Sigmoid colon (tissue), 7 donors: Measurements from ENCODE around the gene CNTLN. TPM values are rescaled to one million over a fixed set of nuclear protein-coding genes. Genes with fewer than 3 reads are reported as not detected.
"Not testable (repeated sequence)": the region's sequence is repeated elsewhere in the genome, so short reads cannot be mapped to it uniquely, and the experiment has no call there.

Experiments used
- DNase-seq: peaks from one replicate; pipeline ENCODE4 v3.0.0-alpha.2; 2019
- H3K27ac ChIP-seq, 4 donors: fragments of 200-600 bp; sonication (generic); one replicate each; pipeline ENCODE4 v1.5.1; 2016 to 2019; ENCODE audit warnings: mild to moderate bottlenecking in 1 of 4
- H3K27me3 ChIP-seq, 3 donors: fragments of 200-600 bp; sonication (generic); one replicate each; pipeline ENCODE4 v1.5.1; 2019; ENCODE audit warnings: mild to moderate bottlenecking in 1 of 3
- H3K36me3 ChIP-seq, 4 donors: fragments of 200-600 bp; sonication (generic); one replicate each; pipeline ENCODE4 v1.5.1; 2016 to 2019
- H3K4me1 ChIP-seq, 4 donors: fragments of 200-600 bp; sonication (generic); one replicate each; pipeline ENCODE4 v1.5.1; 2017 to 2019
- H3K4me3 ChIP-seq, 4 donors: fragments of 200-600 bp; sonication (generic); one replicate each; pipeline ENCODE4 v1.5.1; 2017 to 2019; ENCODE audit warnings: mild to moderate bottlenecking in 2 of 4, moderate library complexity in 1 of 4
- H3K9me3 ChIP-seq, 4 donors: fragments of 200-600 bp in 3 of 4; sonication (generic) in 3 of 4; one replicate each; pipeline versions ENCODE4 v1.5.1 to v1.6.1; 2013 to 2019
- EP300 ChIP-seq, 4 donors: sonication (generic); formaldehyde crosslinking; IDR thresholded peaks; one replicate each; pipeline ENCODE4 v1.6.1; 2017; ENCODE audit warnings: antibody characterized with exemption in 4 of 4
- POLR2A ChIP-seq, 2 donors: fragments of 450-650 bp; IDR thresholded peaks; one replicate each; pipeline ENCODE4 v1.6.1; 2016; ENCODE audit warnings: antibody characterized with exemption in 2 of 2, mild to moderate bottlenecking in 2 of 2, moderate library complexity in 2 of 2
- POLR2AphosphoS5 ChIP-seq, 4 donors: sonication (generic); formaldehyde crosslinking; IDR thresholded peaks; one replicate each; pipeline ENCODE4 v1.6.1; 2017; ENCODE audit warnings: antibody characterized with exemption in 4 of 4
- WGBS, 2 donors: extraction: QIAGEN DNeasy Blood & Tissue Kit; methylation state at CpG; one replicate each; pipeline ENCODE4 v1.1.7; 2013; 5-methylcytosine and 5-hydroxymethylcytosine counted together
- intact Hi-C: fragments of 100-400 bp; cut with DNase I; formaldehyde crosslinking; loops from one replicate; pipeline ENCODE4 v1.15.1; 2023
- polyA plus RNA-seq, 3 donors: library from polyadenylated mRNA; stranded (reverse); fragments of 200-250 nt; gene quantifications; one replicate each; pipeline ENCODE4 v1.2.3, GENCODE V29; 2013
- total RNA-seq, 4 donors: library from RNA; depleted of rRNA; stranded (reverse); fragments of >200 nt; gene quantifications; one replicate each; pipeline ENCODE4 v1.1.0, GENCODE V29; 2016
- TF ChIP-seq, protein P1 (sequence below), 4 experiments: fragments of 450-650 bp in 3 of 4; fragments of 200-600 bp in 1 of 4; IDR thresholded peaks; one replicate each; pipeline ENCODE4 v1.5.1; 2016 to 2019; ENCODE audit warnings: antibody characterized with exemption in 4 of 4, mild to moderate bottlenecking in 3 of 4, moderate library complexity in 2 of 4
- donor health status: healthy with polysubstance abuse.
- donor health status: Bipolar disorder and iron deficiency.
- donor health status: healthy.

The CNTLN gene
- total and polyA plus RNA-seq, 7 donors = 0.92 to 22.4 (median 12.1) TPM

DNA sequence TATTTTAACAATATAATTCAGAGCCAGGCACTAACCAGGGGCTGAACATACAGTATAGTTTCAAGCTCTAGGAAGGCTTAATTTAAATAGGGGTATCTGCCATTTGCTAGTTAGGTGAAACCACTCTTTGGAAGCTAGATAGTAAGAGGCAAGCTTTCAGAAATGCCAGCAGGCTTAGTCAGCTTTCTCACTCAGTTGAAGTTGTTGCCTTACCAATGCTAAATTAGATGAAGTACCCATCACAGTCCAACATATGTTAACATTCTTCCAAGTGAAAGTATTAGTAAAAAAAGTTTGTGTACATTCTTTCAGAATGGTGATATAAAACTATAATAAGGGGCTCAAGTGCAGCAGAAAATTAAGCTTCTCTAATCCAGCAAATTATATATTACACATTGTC, 215.0 kb downstream of the CNTLN start:
- DNase-seq = no peak
- Histone ChIP-seq H3K4me3 (no peak overlapping the region), H3K9me3 (no peaks in the 10 kb centered on the region), H3K36me3 (peaks cover 0 to 13% (median 0%) of the 10 kb centered on the region in 4 donors), H3K27ac (no peak overlapping the region), H3K4me1 (no peaks in the 10 kb centered on the region), H3K27me3 (no peaks in the 10 kb centered on the region)
- intact Hi-C loops = no loop called here
- TF ChIP-seq POLR2AphosphoS5 (IDR thresholded peaks at IDR 0.05) = no peak
- no peak for TF ChIP-seq EP300 (IDR thresholded peaks at IDR 0.05)
- TF ChIP-seq POLR2A (IDR thresholded peaks at IDR 0.05) = no peak
- TF ChIP-seq, protein P1, sequence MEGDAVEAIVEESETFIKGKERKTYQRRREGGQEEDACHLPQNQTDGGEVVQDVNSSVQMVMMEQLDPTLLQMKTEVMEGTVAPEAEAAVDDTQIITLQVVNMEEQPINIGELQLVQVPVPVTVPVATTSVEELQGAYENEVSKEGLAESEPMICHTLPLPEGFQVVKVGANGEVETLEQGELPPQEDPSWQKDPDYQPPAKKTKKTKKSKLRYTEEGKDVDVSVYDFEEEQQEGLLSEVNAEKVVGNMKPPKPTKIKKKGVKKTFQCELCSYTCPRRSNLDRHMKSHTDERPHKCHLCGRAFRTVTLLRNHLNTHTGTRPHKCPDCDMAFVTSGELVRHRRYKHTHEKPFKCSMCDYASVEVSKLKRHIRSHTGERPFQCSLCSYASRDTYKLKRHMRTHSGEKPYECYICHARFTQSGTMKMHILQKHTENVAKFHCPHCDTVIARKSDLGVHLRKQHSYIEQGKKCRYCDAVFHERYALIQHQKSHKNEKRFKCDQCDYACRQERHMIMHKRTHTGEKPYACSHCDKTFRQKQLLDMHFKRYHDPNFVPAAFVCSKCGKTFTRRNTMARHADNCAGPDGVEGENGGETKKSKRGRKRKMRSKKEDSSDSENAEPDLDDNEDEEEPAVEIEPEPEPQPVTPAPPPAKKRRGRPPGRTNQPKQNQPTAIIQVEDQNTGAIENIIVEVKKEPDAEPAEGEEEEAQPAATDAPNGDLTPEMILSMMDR (IDR thresholded peaks at IDR 0.05) = no peak

DNA sequence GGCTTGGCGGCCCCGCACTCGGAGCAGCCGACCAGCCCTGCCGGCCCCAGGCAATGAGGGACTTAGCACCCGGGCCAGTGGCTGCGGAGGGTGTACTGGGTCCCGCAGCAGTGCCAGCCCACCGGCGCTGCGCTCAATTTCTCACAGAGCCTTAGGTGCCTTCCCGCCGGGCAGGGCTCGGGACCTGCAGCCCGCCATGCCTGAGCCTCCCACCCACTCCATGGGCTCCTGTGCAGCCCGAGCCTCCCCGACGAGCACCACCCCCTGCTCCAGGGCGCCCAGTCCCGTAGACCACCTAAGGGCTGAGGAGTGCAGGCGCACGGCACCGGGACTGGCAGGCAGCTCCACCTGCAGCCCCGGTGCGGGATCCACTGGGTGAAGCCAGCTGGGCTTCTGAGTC, 219.2 kb downstream of the CNTLN start:
- intact Hi-C loops, H3K27me3 ChIP-seq, H3K36me3 ChIP-seq, H3K4me3 ChIP-seq, H3K27ac ChIP-seq, H3K9me3 ChIP-seq, H3K4me1 ChIP-seq: not testable (repeated sequence)
- DNase-seq = peak; percentile 21
- 93% methylated on average over 25 of the region's 25 CpGs for WGBS, 2 donors

DNA sequence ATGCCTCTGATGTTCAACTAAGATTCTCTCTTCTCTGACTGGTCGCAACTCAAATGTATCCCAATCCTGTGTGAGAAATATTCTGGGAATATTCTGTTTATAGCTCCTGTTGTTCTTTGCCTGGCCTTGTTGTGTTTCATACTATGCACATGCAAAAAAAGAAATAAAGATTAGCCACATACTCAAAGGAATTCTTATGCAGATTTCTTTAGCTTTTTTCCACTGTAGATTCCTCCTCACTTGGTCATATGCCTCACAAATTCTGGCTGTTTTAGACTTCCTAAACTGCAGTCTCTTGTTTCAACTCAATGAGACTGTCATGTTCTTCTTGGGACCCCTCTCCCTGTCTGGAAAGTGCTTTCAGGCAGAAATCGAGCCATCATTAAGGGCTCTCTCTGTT, 226.5 kb downstream of the CNTLN start:
- Histone ChIP-seq H3K9me3 (no peaks in the 10 kb centered on the region), H3K27ac (no peak overlapping the region), H3K4me3 (no peak overlapping the region), H3K27me3 (no peaks in the 10 kb centered on the region), H3K36me3 (no peaks in the 10 kb centered on the region), H3K4me1 (no peaks in the 10 kb centered on the region)
- no peak for DNase-seq
- intact Hi-C loops = no loop called here
- TF ChIP-seq POLR2A (IDR thresholded peaks at IDR 0.05) (no peak), EP300 (IDR thresholded peaks at IDR 0.05) (no peak), POLR2AphosphoS5 (IDR thresholded peaks at IDR 0.05) (no peak)
- TF ChIP-seq, protein P1 (IDR thresholded peaks at IDR 0.05) = no peak
- WGBS, 2 donors = 77 to 81% methylated on average over 2 of the region's 2 CpGs

DNA sequence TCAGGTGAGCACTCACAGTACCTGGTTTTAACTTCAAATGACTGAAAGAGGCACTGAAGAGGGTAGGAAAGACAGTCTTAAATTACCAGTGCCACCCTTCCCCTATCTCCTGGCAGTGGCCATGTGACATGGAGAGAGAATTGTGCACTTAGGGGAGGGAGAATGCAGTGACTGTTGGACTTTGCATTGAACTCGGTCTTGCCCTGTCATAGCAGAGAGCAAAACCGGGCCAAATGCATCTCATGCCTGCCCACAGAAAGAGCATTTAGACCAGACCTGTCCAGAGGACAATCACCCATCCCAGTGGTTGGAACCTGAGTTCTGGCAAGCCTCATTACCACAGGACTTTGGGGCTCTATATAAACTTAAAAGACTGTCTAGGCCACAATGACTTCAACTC, 232.2 kb downstream of the CNTLN start:
- H3K27me3 ChIP-seq = no peaks in the 10 kb centered on the region
- no peaks in the 10 kb centered on the region for H3K9me3 ChIP-seq
- H3K27ac ChIP-seq = no peak overlapping the region
- H3K4me1 ChIP-seq = no peaks in the 10 kb centered on the region
- no peak overlapping the region for H3K4me3 ChIP-seq
- no peak for DNase-seq
- WGBS, 2 donors = 93 to 98% methylated on average over 2 of the region's 2 CpGs
- intact Hi-C loops = no loop called here
- TF ChIP-seq POLR2AphosphoS5 (IDR thresholded peaks at IDR 0.05) = no peak
- H3K36me3 ChIP-seq = peaks cover 0 to 29% (median 3%) of the 10 kb centered on the region in 4 donors

DNA sequence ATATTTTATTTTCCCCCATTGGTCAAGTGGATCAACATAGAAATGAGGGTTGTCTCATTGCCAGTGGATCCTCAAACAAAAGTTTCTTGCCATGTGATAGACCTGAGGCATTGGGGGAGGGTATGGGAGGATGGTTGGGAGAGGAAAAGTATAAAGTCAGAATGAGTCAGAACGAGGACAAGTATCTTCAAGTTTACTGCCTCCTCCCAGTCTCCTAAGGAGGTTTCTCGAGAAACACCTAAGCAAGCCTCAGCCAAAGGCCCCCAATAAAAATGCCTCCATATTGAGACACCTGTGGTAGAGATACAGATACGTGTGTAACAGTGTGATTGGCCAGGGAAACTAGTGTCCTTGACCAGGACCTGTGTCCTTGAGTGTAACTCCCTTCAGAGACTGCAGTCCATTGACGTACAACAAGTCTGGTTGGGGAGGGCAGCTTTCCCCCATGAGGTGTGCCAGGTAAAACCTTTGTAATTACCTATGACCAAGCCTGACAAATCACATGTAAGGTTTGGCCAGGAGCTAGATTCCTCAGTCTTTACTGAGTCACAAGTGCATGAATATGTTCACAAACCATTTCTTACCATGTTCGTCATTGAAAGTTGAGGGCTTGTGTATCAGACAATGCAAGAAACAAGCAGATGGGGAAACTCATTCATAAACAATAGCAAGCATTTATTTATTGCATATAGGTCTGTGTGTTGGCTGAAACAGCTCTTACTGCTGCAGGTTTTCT, 245.5 kb downstream of the CNTLN start:
- TF ChIP-seq, protein P1 (IDR thresholded peaks at IDR 0.05) = no peak
- TF ChIP-seq EP300 (IDR thresholded peaks at IDR 0.05) = no peak
- no peak for TF ChIP-seq POLR2A (IDR thresholded peaks at IDR 0.05)
- no peak for TF ChIP-seq POLR2AphosphoS5 (IDR thresholded peaks at IDR 0.05)
- Histone ChIP-seq H3K4me3 (no peak overlapping the region), H3K36me3 (no peaks in the 10 kb centered on the region), H3K4me1 (no peaks in the 10 kb centered on the region), H3K9me3 (no peaks in the 10 kb centered on the region), H3K27me3 (no peaks in the 10 kb centered on the region), H3K27ac (no peak overlapping the region)
- WGBS, 2 donors = 93 to 94% methylated on average over 5 of the region's 5 CpGs
- no peak for DNase-seq
- intact Hi-C loops = no loop called here

DNA sequence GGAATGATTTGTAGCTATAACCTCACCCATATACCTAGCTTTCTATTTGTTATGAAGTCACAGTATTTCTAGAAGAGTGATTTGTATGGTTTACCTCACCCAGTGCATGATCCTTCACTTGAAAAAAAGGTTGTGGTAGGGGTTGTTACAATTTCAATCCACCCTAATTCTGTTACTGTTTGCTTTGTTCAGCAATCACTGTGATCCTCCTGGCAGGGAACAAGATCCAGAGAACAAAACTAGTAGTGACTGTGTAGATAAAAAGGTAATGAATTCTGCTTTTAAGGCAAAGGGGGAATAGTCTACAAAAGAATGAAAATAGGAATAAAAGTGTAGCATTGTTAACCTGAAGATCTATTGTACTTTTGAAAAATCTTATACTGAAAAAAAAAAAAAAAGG, 252.7 kb downstream of the CNTLN start:
- Histone ChIP-seq H3K4me1 (no peaks in the 10 kb centered on the region), H3K27ac (no peak overlapping the region), H3K27me3 (no peaks in the 10 kb centered on the region), H3K36me3 (peaks cover 0 to 5% (median 0%) of the 10 kb centered on the region in 4 donors), H3K9me3 (no peaks in the 10 kb centered on the region), H3K4me3 (no peak overlapping the region)
- intact Hi-C loops = no loop called here
- DNase-seq = no peak
- TF ChIP-seq POLR2AphosphoS5 (IDR thresholded peaks at IDR 0.05) (no peak), POLR2A (IDR thresholded peaks at IDR 0.05) (no peak), EP300 (IDR thresholded peaks at IDR 0.05) (no peak)
- TF ChIP-seq, protein P1 (IDR thresholded peaks at IDR 0.05) = no peak
